NCI-H524 (cell line): ENCODE measurements around the gene PPM1L.

Experiments used
- DNase-seq, 2 experiments: peaks; one replicate each; lab custom pipeline; 2025; lab: John Stamatoyannopoulos, UW

The PPM1L gene

GRCh38 chr3:160765211-160765610 is 9.2 kb downstream of the PPM1L start:
- peak; percentile 10 to 62 for DNase-seq

GRCh38 chr3:160768031-160768430 is 12.0 kb downstream of the PPM1L start:
- DNase-seq, result no peak

GRCh38 chr3:160768918-160769317 is 12.9 kb downstream of the PPM1L start:
- no peak for DNase-seq

GRCh38 chr3:160771811-160772459 is 15.9 kb downstream of the PPM1L start:
- DNase-seq, result no peak

GRCh38 chr3:160773722-160774121 is 17.7 kb downstream of the PPM1L start:
- no peak for DNase-seq

- DNase-seq, result no peak
Observed at GRCh38 chr3:160774172-160774571, 18.1 kb downstream of the PPM1L start.

- DNase-seq, result no peak
Observed at GRCh38 chr3:160778480-160778879, 22.4 kb downstream of the PPM1L start.

- DNase-seq, result no peak
Observed at GRCh38 chr3:160779040-160779439, 23.0 kb downstream of the PPM1L start.

GRCh38 chr3:160780245-160780644 is 24.2 kb downstream of the PPM1L start:
- DNase-seq, result peak in 1 of 2 experiments; percentile 22

- DNase-seq, result no peak
Observed at GRCh38 chr3:160781402-160781801, 25.4 kb downstream of the PPM1L start.

- DNase-seq, result no peak
Observed at GRCh38 chr3:160781863-160782262, 25.8 kb downstream of the PPM1L start.

- no peak for DNase-seq
Observed at GRCh38 chr3:160784853-160785252, 28.8 kb downstream of the PPM1L start.

GRCh38 chr3:160790726-160791125 is 34.7 kb downstream of the PPM1L start:
- no peak for DNase-seq

GRCh38 chr3:160792540-160792939 is 36.5 kb downstream of the PPM1L start:
- no peak for DNase-seq

GRCh38 chr3:160793722-160794252 is 37.8 kb downstream of the PPM1L start:
- no peak for DNase-seq

- no peak for DNase-seq
Observed at GRCh38 chr3:160796089-160796812, 40.2 kb downstream of the PPM1L start.

GRCh38 chr3:160796813-160797164 is 40.8 kb downstream of the PPM1L start:
- DNase-seq, result peak; percentile 47 to 70

GRCh38 chr3:160797356-160797755 is 41.3 kb downstream of the PPM1L start:
- DNase-seq, result no peak

- no peak for DNase-seq
Observed at GRCh38 chr3:160801386-160802118, 45.5 kb downstream of the PPM1L start.

- DNase-seq, result peak; percentile 51 to 60
Observed at GRCh38 chr3:160804762-160805161, 48.7 kb downstream of the PPM1L start.

GRCh38 chr3:160806094-160806493 is 50.1 kb downstream of the PPM1L start:
- DNase-seq, result no peak

GRCh38 chr3:160806686-160807085 is 50.7 kb downstream of the PPM1L start:
- DNase-seq, result no peak

- DNase-seq, result no peak
Observed at GRCh38 chr3:160808838-160809237, 52.8 kb downstream of the PPM1L start.
